Measurements from ENCODE around the gene P2RY6.

DNA sequence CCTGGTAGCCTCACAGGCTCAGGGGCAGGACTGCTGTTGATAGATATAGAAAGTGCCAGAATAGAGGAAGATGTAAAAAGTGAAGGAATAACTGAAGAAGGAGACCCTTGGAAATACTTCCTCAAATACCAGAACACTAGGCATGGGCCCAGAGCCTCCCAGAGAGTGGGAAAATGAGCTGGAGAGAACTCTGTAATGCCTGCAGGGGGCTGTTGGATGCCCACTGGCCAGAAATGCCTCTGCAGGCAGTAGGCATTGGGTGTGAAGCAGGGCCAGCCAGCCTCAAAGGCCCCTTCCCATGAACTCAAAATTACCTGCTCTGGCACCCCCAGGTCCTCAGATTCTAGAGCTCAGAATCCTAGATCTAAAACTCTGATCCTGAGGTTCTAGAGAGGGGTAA, 38.9 kb upstream of the P2RY6 start:
- TF ChIP-seq, protein P1, sequence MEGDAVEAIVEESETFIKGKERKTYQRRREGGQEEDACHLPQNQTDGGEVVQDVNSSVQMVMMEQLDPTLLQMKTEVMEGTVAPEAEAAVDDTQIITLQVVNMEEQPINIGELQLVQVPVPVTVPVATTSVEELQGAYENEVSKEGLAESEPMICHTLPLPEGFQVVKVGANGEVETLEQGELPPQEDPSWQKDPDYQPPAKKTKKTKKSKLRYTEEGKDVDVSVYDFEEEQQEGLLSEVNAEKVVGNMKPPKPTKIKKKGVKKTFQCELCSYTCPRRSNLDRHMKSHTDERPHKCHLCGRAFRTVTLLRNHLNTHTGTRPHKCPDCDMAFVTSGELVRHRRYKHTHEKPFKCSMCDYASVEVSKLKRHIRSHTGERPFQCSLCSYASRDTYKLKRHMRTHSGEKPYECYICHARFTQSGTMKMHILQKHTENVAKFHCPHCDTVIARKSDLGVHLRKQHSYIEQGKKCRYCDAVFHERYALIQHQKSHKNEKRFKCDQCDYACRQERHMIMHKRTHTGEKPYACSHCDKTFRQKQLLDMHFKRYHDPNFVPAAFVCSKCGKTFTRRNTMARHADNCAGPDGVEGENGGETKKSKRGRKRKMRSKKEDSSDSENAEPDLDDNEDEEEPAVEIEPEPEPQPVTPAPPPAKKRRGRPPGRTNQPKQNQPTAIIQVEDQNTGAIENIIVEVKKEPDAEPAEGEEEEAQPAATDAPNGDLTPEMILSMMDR (conservative IDR thresholded peaks at IDR 0.05) = no peak
- no peak for TF ChIP-seq ZFX (IDR thresholded peaks at IDR 0.05)
